HFFc6 (cell line): ENCODE measurements around the gene SSRP1. TPM values are rescaled to one million over a fixed set of nuclear protein-coding genes. Genes with fewer than 3 reads are reported as not detected.
A peak's percentile ranks its signal among the peaks of the same experiment; 100 is the strongest.

Source experiments
- DNase-seq: peaks from one replicate; pipeline ENCODE4 v3.0.0-alpha.2; 2018
- H3K27ac Mint-ChIP-seq: 2 replicates; pipeline ENCODE4 v1.8.0; 2020; ENCODE audit warnings: mild to moderate bottlenecking, mixed read lengths
- H3K27me3 Mint-ChIP-seq: 2 replicates; pipeline ENCODE4 v1.8.0; 2021; ENCODE audit warnings: mild to moderate bottlenecking, moderate library complexity, mixed read lengths; ENCODE audit not compliant: insufficient read depth
- H3K36me3 Mint-ChIP-seq: 2 replicates; pipeline ENCODE4 v1.8.0; 2021; ENCODE audit warnings: low read depth, mixed read lengths
- H3K4me1 Mint-ChIP-seq: 2 replicates; pipeline ENCODE4 v1.8.0; 2020; ENCODE audit warnings: low read depth, mixed read lengths
- H3K4me3 Mint-ChIP-seq: 2 replicates; pipeline ENCODE4 v1.8.0; 2020; ENCODE audit warnings: mild to moderate bottlenecking, moderate library complexity, mixed read lengths
- H3K9me3 Mint-ChIP-seq: 2 replicates; pipeline ENCODE4 v1.8.0; 2020; ENCODE audit warnings: mild to moderate bottlenecking, mixed read lengths
- CTCF ChIP-seq: fragments of 200-600 bp; sonication (generic); IDR thresholded peaks from 2 replicates; pipeline ENCODE4 v1.5.0; 2021; ENCODE audit warnings: antibody characterized with exemption, mild to moderate bottlenecking
- total RNA-seq, 6 experiments: library from RNA; stranded (reverse); fragmentation: NEBNext Ultra II Directional; extraction: Animal tissue kit (Norgen Biotek cat#: 25700); gene quantifications; 2 replicates in 1 of 6; 3 replicates in 5 of 6; pipeline ENCODE4 v1.2.3, GENCODE V29; 2021

The SSRP1 gene
- total RNA-seq, 6 experiments from 2014 or later = 84.0 to 141 (median 133) TPM

- no peaks in the 10 kb centered on the region for H3K36me3 Mint-ChIP-seq
- no peaks in the 10 kb centered on the region for H3K9me3 Mint-ChIP-seq
- no peak overlapping the region for H3K27ac Mint-ChIP-seq
- no peak overlapping the region for H3K4me3 Mint-ChIP-seq
- no peak for TF ChIP-seq CTCF
- peak; percentile 10 for DNase-seq
- H3K27me3 Mint-ChIP-seq = peaks cover 39% of the 10 kb centered on the region
- peaks cover 16% of the 10 kb centered on the region for H3K4me1 Mint-ChIP-seq
Observed at GRCh38 chr11:57358543-57358961, 22.9 kb upstream of the SSRP1 start.

GRCh38 chr11:57357856-57358255, 22.2 kb upstream of the SSRP1 start:
- no peak overlapping the region for H3K27ac Mint-ChIP-seq
- TF ChIP-seq CTCF = no peak
- no peaks in the 10 kb centered on the region for H3K9me3 Mint-ChIP-seq
- peaks cover 34% of the 10 kb centered on the region for H3K27me3 Mint-ChIP-seq
- H3K36me3 Mint-ChIP-seq = no peaks in the 10 kb centered on the region
- peaks cover 16% of the 10 kb centered on the region for H3K4me1 Mint-ChIP-seq
- DNase-seq = peak; percentile 9
- H3K4me3 Mint-ChIP-seq = no peak overlapping the region

GRCh38 chr11:57357310-57357709, 21.6 kb upstream of the SSRP1 start:
- H3K4me1 Mint-ChIP-seq = peaks cover 16% of the 10 kb centered on the region
- DNase-seq = no peak
- no peaks in the 10 kb centered on the region for H3K36me3 Mint-ChIP-seq
- TF ChIP-seq CTCF = no peak
- no peak overlapping the region for H3K4me3 Mint-ChIP-seq
- H3K9me3 Mint-ChIP-seq = no peaks in the 10 kb centered on the region
- no peak overlapping the region for H3K27ac Mint-ChIP-seq
- H3K27me3 Mint-ChIP-seq = peaks cover 37% of the 10 kb centered on the region

- Mint-ChIP-seq H3K4me1 (peaks cover 16% of the 10 kb centered on the region), H3K4me3 (no peak overlapping the region), H3K36me3 (no peaks in the 10 kb centered on the region), H3K27ac (no peak overlapping the region), H3K27me3 (peaks cover 34% of the 10 kb centered on the region), H3K9me3 (peaks cover 5% of the 10 kb centered on the region; the same call in 1 of the 2 replicates)
- DNase-seq = no peak
- TF ChIP-seq CTCF = no peak
Observed at GRCh38 chr11:57356268-57356667, 20.6 kb upstream of the SSRP1 start.

- Mint-ChIP-seq H3K27ac (no peak overlapping the region), H3K27me3 (peaks cover 25% of the 10 kb centered on the region), H3K9me3 (peaks cover 7% of the 10 kb centered on the region; the same call in 1 of the 2 replicates), H3K4me1 (peaks cover 19% of the 10 kb centered on the region), H3K36me3 (no peaks in the 10 kb centered on the region), H3K4me3 (no peak overlapping the region)
- DNase-seq = no peak
- no peak for TF ChIP-seq CTCF
Observed at GRCh38 chr11:57354699-57355098, 19.0 kb upstream of the SSRP1 start.

GRCh38 chr11:57353852-57354251, 18.2 kb upstream of the SSRP1 start:
- H3K27ac Mint-ChIP-seq = no peak overlapping the region
- peaks cover 7% of the 10 kb centered on the region; the same call in 1 of the 2 replicates for H3K9me3 Mint-ChIP-seq
- H3K27me3 Mint-ChIP-seq = peaks cover 18% of the 10 kb centered on the region
- no peak overlapping the region for H3K4me3 Mint-ChIP-seq
- peaks cover 20% of the 10 kb centered on the region for H3K4me1 Mint-ChIP-seq
- no peak for TF ChIP-seq CTCF
- no peak for DNase-seq
- no peaks in the 10 kb centered on the region for H3K36me3 Mint-ChIP-seq
